ENCODE results near the gene SRGAP3. TPM values are rescaled to one million over a fixed set of nuclear protein-coding genes. Genes with fewer than 3 reads are reported as not detected.

Gene SRGAP3
- total and polyA plus RNA-seq, 2 experiments from 2014 or later: 7.4 to 8.3 TPM

- no peaks in the 10 kb centered on the region for H3K27me3 ChIP-seq
- H2AFZ ChIP-seq: no peak overlapping the region
- H4K20me1 ChIP-seq (ENCODE audit: insufficient read depth, poor library complexity, severe bottlenecking): no peaks in the 10 kb centered on the region
- H3K79me2 ChIP-seq: peaks cover 27% of the 10 kb centered on the region
- no peaks in the 10 kb centered on the region for H3K36me3 ChIP-seq (replicated peaks; ENCODE audit: insufficient read depth, low read depth)
- 62% methylated on average over 4 of the region's 4 CpGs for WGBS (ENCODE audit: low lambda C conversion rate, missing lambda C conversion rate)
- no peak for TF ChIP-seq CTCF (IDR thresholded peaks at IDR 0.05; ENCODE audit: poor library complexity)
- no peak for TF ChIP-seq EZH2 (IDR thresholded peaks at IDR 0.05; ENCODE audit: borderline replicate concordance)
- TF ChIP-seq EZH2phosphoT487 (IDR thresholded peaks at IDR 0.05; ENCODE audit: low read depth, severe bottlenecking, unreplicated experiment): no peak
- H3K4me2 ChIP-seq: peak overlapping the region; percentile 44
- no peak overlapping the region for H3K4me3 ChIP-seq
- H3K27ac ChIP-seq: peak overlapping the region; percentile 53
- H3K9me2 ChIP-seq (replicated peaks; ENCODE audit: insufficient read depth): no peaks in the 10 kb centered on the region
- no peak for DNase-seq (ENCODE audit: low spot score)
- peaks cover 4% of the 10 kb centered on the region for H3K4me1 ChIP-seq (ENCODE audit: insufficient read depth)
- H3K9me3 ChIP-seq (ENCODE audit: low read depth): no peaks in the 10 kb centered on the region
These were observed 294.3 kb downstream of the SRGAP3 start for GRCh38 chr3:8954938-8955763.

- H3K79me2 ChIP-seq: peaks cover 16% of the 10 kb centered on the region
These were observed 296.1 kb downstream of the SRGAP3 start for GRCh38 chr3:8953313-8953712.

GRCh38 chr3:8952130-8952529 lies 297.3 kb downstream of the SRGAP3 start:
- H3K27me3 ChIP-seq: no peaks in the 10 kb centered on the region
- no peak for DNase-seq (ENCODE audit: low spot score)
- TF ChIP-seq CTCF (IDR thresholded peaks at IDR 0.05; ENCODE audit: poor library complexity) (no peak), EZH2 (IDR thresholded peaks at IDR 0.05; ENCODE audit: borderline replicate concordance) (no peak), EZH2phosphoT487 (IDR thresholded peaks at IDR 0.05; ENCODE audit: low read depth, severe bottlenecking, unreplicated experiment) (no peak)
- no peaks in the 10 kb centered on the region for H3K9me3 ChIP-seq (ENCODE audit: low read depth)
- no peak overlapping the region for H3K27ac ChIP-seq
- no peaks in the 10 kb centered on the region for H4K20me1 ChIP-seq (ENCODE audit: insufficient read depth, poor library complexity, severe bottlenecking)
- no peaks in the 10 kb centered on the region for H3K9me2 ChIP-seq (replicated peaks; ENCODE audit: insufficient read depth)
- no peak overlapping the region for H3K4me3 ChIP-seq
- H3K36me3 ChIP-seq (replicated peaks; ENCODE audit: insufficient read depth, low read depth): no peaks in the 10 kb centered on the region
- H3K79me2 ChIP-seq: peaks cover 16% of the 10 kb centered on the region
- H3K4me2 ChIP-seq: no peak overlapping the region
- peaks cover 4% of the 10 kb centered on the region for H3K4me1 ChIP-seq (ENCODE audit: insufficient read depth)
- no peak overlapping the region for H2AFZ ChIP-seq

More at GRCh38 chr3:8953313-8953712, 296.1 kb downstream of the SRGAP3 start:
- DNase-seq (ENCODE audit: low spot score): no peak
- Histone ChIP-seq H3K4me2 (no peak overlapping the region), H3K9me2 (replicated peaks; ENCODE audit: insufficient read depth) (no peaks in the 10 kb centered on the region), H3K4me1 (ENCODE audit: insufficient read depth) (peaks cover 4% of the 10 kb centered on the region), H4K20me1 (ENCODE audit: insufficient read depth, poor library complexity, severe bottlenecking) (no peaks in the 10 kb centered on the region), H3K4me3 (no peak overlapping the region), H3K27ac (no peak overlapping the region), H3K9me3 (ENCODE audit: low read depth) (no peaks in the 10 kb centered on the region), H3K36me3 (replicated peaks; ENCODE audit: insufficient read depth, low read depth) (no peaks in the 10 kb centered on the region), H2AFZ (no peak overlapping the region), H3K27me3 (no peaks in the 10 kb centered on the region)
- TF ChIP-seq EZH2 (IDR thresholded peaks at IDR 0.05; ENCODE audit: borderline replicate concordance): no peak
- TF ChIP-seq CTCF (IDR thresholded peaks at IDR 0.05; ENCODE audit: poor library complexity): no peak
- no peak for TF ChIP-seq EZH2phosphoT487 (IDR thresholded peaks at IDR 0.05; ENCODE audit: low read depth, severe bottlenecking, unreplicated experiment)

Data from hepatocyte (in vitro differentiated cells).